ENCODE results near the gene MYOD1.

GRCh38 chr11:17718510-17718962 is 835 bp upstream of the MYOD1 start:
- TF ChIP-seq, protein P1, sequence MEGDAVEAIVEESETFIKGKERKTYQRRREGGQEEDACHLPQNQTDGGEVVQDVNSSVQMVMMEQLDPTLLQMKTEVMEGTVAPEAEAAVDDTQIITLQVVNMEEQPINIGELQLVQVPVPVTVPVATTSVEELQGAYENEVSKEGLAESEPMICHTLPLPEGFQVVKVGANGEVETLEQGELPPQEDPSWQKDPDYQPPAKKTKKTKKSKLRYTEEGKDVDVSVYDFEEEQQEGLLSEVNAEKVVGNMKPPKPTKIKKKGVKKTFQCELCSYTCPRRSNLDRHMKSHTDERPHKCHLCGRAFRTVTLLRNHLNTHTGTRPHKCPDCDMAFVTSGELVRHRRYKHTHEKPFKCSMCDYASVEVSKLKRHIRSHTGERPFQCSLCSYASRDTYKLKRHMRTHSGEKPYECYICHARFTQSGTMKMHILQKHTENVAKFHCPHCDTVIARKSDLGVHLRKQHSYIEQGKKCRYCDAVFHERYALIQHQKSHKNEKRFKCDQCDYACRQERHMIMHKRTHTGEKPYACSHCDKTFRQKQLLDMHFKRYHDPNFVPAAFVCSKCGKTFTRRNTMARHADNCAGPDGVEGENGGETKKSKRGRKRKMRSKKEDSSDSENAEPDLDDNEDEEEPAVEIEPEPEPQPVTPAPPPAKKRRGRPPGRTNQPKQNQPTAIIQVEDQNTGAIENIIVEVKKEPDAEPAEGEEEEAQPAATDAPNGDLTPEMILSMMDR (IDR thresholded peaks at IDR 0.05) = no peak
- TF ChIP-seq POLR2A (IDR thresholded peaks at IDR 0.05) = no peak
- TF ChIP-seq EP300 (IDR thresholded peaks at IDR 0.05) = no peak

Data from ovary (tissue), 3 donors.